Measurements from ENCODE around the gene COL15A1. TPM values are rescaled to one million over a fixed set of nuclear protein-coding genes. Genes with fewer than 3 reads are reported as not detected.

The COL15A1 gene
- total and polyA plus RNA-seq, 8 donors: 10.7 to 173 (median 27.8) TPM

- no peak for DNase-seq
- H3K4me1 ChIP-seq: peaks cover 0 to 20% (median 9%) of the 10 kb centered on the region in 4 donors
- peaks cover 3 to 68% (median 18%) of the 10 kb centered on the region in 4 donors for H3K36me3 ChIP-seq
- H3K27me3 ChIP-seq: no peaks in the 10 kb centered on the region
- TF ChIP-seq EP300 (IDR thresholded peaks at IDR 0.05): no peak
- TF ChIP-seq CTCF (IDR thresholded peaks at IDR 0.05): no peak
- no peak for TF ChIP-seq POLR2AphosphoS5 (IDR thresholded peaks at IDR 0.05)
- TF ChIP-seq POLR2A (IDR thresholded peaks at IDR 0.05): no peak
- H3K4me3 ChIP-seq: no peak overlapping the region
- peak overlapping the region in 2 of 5 donors; percentile 68 to 70 for H3K27ac ChIP-seq
- no peaks in the 10 kb centered on the region for H3K9me3 ChIP-seq
- 83 to 90% (median 89%) methylated on average over 2 of the region's 2 CpGs for WGBS, 5 donors
- intact Hi-C loops (cut with DNase I; ENCODE audit: low total_unique reads): no loop called here
Observed at GRCh38 chr9:99060621-99061020, 116.9 kb downstream of the COL15A1 start.

- Histone ChIP-seq H3K36me3 (peaks cover 5 to 61% (median 22%) of the 10 kb centered on the region in 4 donors), H3K4me3 (no peak overlapping the region), H3K27ac (no peak overlapping the region), H3K4me1 (peaks cover 0 to 15% (median 8%) of the 10 kb centered on the region in 4 donors), H3K9me3 (no peaks in the 10 kb centered on the region), H3K27me3 (no peaks in the 10 kb centered on the region)
- TF ChIP-seq CTCF (IDR thresholded peaks at IDR 0.05) (no peak), POLR2AphosphoS5 (IDR thresholded peaks at IDR 0.05) (no peak), POLR2A (IDR thresholded peaks at IDR 0.05) (no peak), EP300 (IDR thresholded peaks at IDR 0.05) (no peak)
- intact Hi-C loops (cut with DNase I; ENCODE audit: low total_unique reads): no loop called here
- WGBS, 5 donors: 88 to 100% (median 89%) methylated on average over 1 of the region's 1 CpG
- no peak for DNase-seq
Observed at GRCh38 chr9:99062549-99062948, 118.8 kb downstream of the COL15A1 start.

GRCh38 chr9:99063522-99063921 lies 119.8 kb downstream of the COL15A1 start:
- intact Hi-C loops (cut with DNase I; ENCODE audit: low total_unique reads): no loop called here
- Histone ChIP-seq H3K27ac (no peak overlapping the region), H3K27me3 (no peaks in the 10 kb centered on the region), H3K9me3 (no peaks in the 10 kb centered on the region), H3K36me3 (peaks cover 5 to 66% (median 24%) of the 10 kb centered on the region in 4 donors), H3K4me1 (peaks cover 0 to 10% (median 4%) of the 10 kb centered on the region in 4 donors), H3K4me3 (no peak overlapping the region)
- no peak for TF ChIP-seq POLR2A (IDR thresholded peaks at IDR 0.05)
- no peak for TF ChIP-seq POLR2AphosphoS5 (IDR thresholded peaks at IDR 0.05)
- TF ChIP-seq CTCF (IDR thresholded peaks at IDR 0.05): no peak
- no peak for TF ChIP-seq EP300 (IDR thresholded peaks at IDR 0.05)
- WGBS, 5 donors: 86 to 98% (median 96%) methylated on average over 1 of the region's 1 CpG
- no peak for DNase-seq

GRCh38 chr9:99066571-99066970 lies 122.9 kb downstream of the COL15A1 start:
- Histone ChIP-seq H3K27me3 (no peaks in the 10 kb centered on the region), H3K4me1 (no peaks in the 10 kb centered on the region), H3K27ac (no peak overlapping the region), H3K36me3 (peaks cover 5 to 72% (median 27%) of the 10 kb centered on the region in 4 donors), H3K9me3 (no peaks in the 10 kb centered on the region), H3K4me3 (no peak overlapping the region)
- intact Hi-C loops (cut with DNase I; ENCODE audit: low total_unique reads): no loop called here
- no peak for DNase-seq
- TF ChIP-seq EP300 (IDR thresholded peaks at IDR 0.05) (no peak), CTCF (IDR thresholded peaks at IDR 0.05) (no peak), POLR2AphosphoS5 (IDR thresholded peaks at IDR 0.05) (no peak), POLR2A (IDR thresholded peaks at IDR 0.05) (no peak)
- 61 to 81% (median 73%) methylated on average over 3 of the region's 3 CpGs for WGBS, 5 donors

Measured in stomach (tissue), 9 donors.